T-helper 1 cell treated with Interleukin-12 subunit alpha and Interleukin-12 subunit beta and Interleukin-4 antibody, amounts not matched to agents 30 μg/mL and 1 μg/mL, for 36 hours (primary cell): ENCODE results near the gene CACNA1C.

Experiments used
- H3K27ac Mint-ChIP-seq: one replicate; pipeline ENCODE4 v1.8.0; 2021; ENCODE audit warnings: mild to moderate bottlenecking, mixed read lengths
- H3K27me3 Mint-ChIP-seq: one replicate; pipeline ENCODE4 v1.8.0; 2021; ENCODE audit warnings: low read depth, mixed read lengths
- H3K36me3 Mint-ChIP-seq: one replicate; pipeline ENCODE4 v1.8.0; 2021; ENCODE audit warnings: low read depth, mixed read lengths
- H3K4me1 Mint-ChIP-seq: one replicate; pipeline ENCODE4 v1.8.0; 2021; ENCODE audit warnings: low read depth, mixed read lengths
- H3K4me3 Mint-ChIP-seq: one replicate; pipeline ENCODE4 v1.8.0; 2021; ENCODE audit warnings: mild to moderate bottlenecking, moderate library complexity, mixed read lengths
- H3K9me3 Mint-ChIP-seq: one replicate; pipeline ENCODE4 v1.8.0; 2021; ENCODE audit warnings: mixed read lengths

Gene CACNA1C

GRCh38 chr12:2531371-2531770 is 478.6 kb downstream of the CACNA1C start:
- H3K36me3 Mint-ChIP-seq, result no peaks in the 10 kb centered on the region
- H3K27ac Mint-ChIP-seq, result no peak overlapping the region
- H3K4me3 Mint-ChIP-seq, result no peak overlapping the region
- peaks cover 8% of the 10 kb centered on the region for H3K4me1 Mint-ChIP-seq
- H3K9me3 Mint-ChIP-seq, result no peaks in the 10 kb centered on the region
- H3K27me3 Mint-ChIP-seq, result no peaks in the 10 kb centered on the region

GRCh38 chr12:2533036-2533435 is 480.2 kb downstream of the CACNA1C start:
- Mint-ChIP-seq H3K36me3 (no peaks in the 10 kb centered on the region), H3K27me3 (no peaks in the 10 kb centered on the region), H3K9me3 (no peaks in the 10 kb centered on the region), H3K4me1 (peaks cover 4% of the 10 kb centered on the region), H3K4me3 (no peak overlapping the region), H3K27ac (no peak overlapping the region)

GRCh38 chr12:2535583-2536204 is 482.9 kb downstream of the CACNA1C start:
- H3K27me3 Mint-ChIP-seq, result no peaks in the 10 kb centered on the region
- no peaks in the 10 kb centered on the region for H3K9me3 Mint-ChIP-seq
- no peaks in the 10 kb centered on the region for H3K4me1 Mint-ChIP-seq
- no peaks in the 10 kb centered on the region for H3K36me3 Mint-ChIP-seq
- H3K4me3 Mint-ChIP-seq, result no peak overlapping the region
- no peak overlapping the region for H3K27ac Mint-ChIP-seq

- Mint-ChIP-seq H3K9me3 (no peaks in the 10 kb centered on the region), H3K36me3 (no peaks in the 10 kb centered on the region), H3K27me3 (no peaks in the 10 kb centered on the region), H3K4me3 (no peak overlapping the region), H3K4me1 (no peaks in the 10 kb centered on the region), H3K27ac (no peak overlapping the region)
Observed at GRCh38 chr12:2536724-2537123, 483.9 kb downstream of the CACNA1C start.

GRCh38 chr12:2537868-2538541 is 485.2 kb downstream of the CACNA1C start:
- H3K36me3 Mint-ChIP-seq, result no peaks in the 10 kb centered on the region
- H3K9me3 Mint-ChIP-seq, result no peaks in the 10 kb centered on the region
- H3K4me3 Mint-ChIP-seq, result no peak overlapping the region
- no peak overlapping the region for H3K27ac Mint-ChIP-seq
- H3K27me3 Mint-ChIP-seq, result no peaks in the 10 kb centered on the region
- peaks cover under 1% of the 10 kb centered on the region for H3K4me1 Mint-ChIP-seq

- no peak overlapping the region for H3K27ac Mint-ChIP-seq
- H3K4me1 Mint-ChIP-seq, result peaks cover 14% of the 10 kb centered on the region
- no peaks in the 10 kb centered on the region for H3K36me3 Mint-ChIP-seq
- H3K9me3 Mint-ChIP-seq, result no peaks in the 10 kb centered on the region
- no peaks in the 10 kb centered on the region for H3K27me3 Mint-ChIP-seq
- no peak overlapping the region for H3K4me3 Mint-ChIP-seq
Observed at GRCh38 chr12:2539938-2540337, 487.2 kb downstream of the CACNA1C start.

GRCh38 chr12:2540535-2540941 is 487.8 kb downstream of the CACNA1C start:
- no peaks in the 10 kb centered on the region for H3K36me3 Mint-ChIP-seq
- H3K4me1 Mint-ChIP-seq, result peaks cover 14% of the 10 kb centered on the region
- no peak overlapping the region for H3K4me3 Mint-ChIP-seq
- H3K9me3 Mint-ChIP-seq, result no peaks in the 10 kb centered on the region
- H3K27ac Mint-ChIP-seq, result no peak overlapping the region
- H3K27me3 Mint-ChIP-seq, result no peaks in the 10 kb centered on the region

- Mint-ChIP-seq H3K9me3 (no peaks in the 10 kb centered on the region), H3K27ac (no peak overlapping the region), H3K27me3 (no peaks in the 10 kb centered on the region), H3K4me1 (peaks cover 14% of the 10 kb centered on the region), H3K4me3 (no peak overlapping the region), H3K36me3 (no peaks in the 10 kb centered on the region)
Observed at GRCh38 chr12:2541631-2542204, 488.9 kb downstream of the CACNA1C start.

- peak overlapping the region; percentile 72 for H3K27ac Mint-ChIP-seq
- H3K4me1 Mint-ChIP-seq, result peaks cover 14% of the 10 kb centered on the region
- no peaks in the 10 kb centered on the region for H3K36me3 Mint-ChIP-seq
- H3K4me3 Mint-ChIP-seq, result peak overlapping the region; percentile 31
- H3K9me3 Mint-ChIP-seq, result no peaks in the 10 kb centered on the region
- no peaks in the 10 kb centered on the region for H3K27me3 Mint-ChIP-seq
Observed at GRCh38 chr12:2543801-2544200, 491.0 kb downstream of the CACNA1C start.

GRCh38 chr12:2544230-2544629 is 491.4 kb downstream of the CACNA1C start:
- Mint-ChIP-seq H3K27ac (peak overlapping the region; percentile 72), H3K36me3 (no peaks in the 10 kb centered on the region), H3K9me3 (no peaks in the 10 kb centered on the region), H3K4me1 (peaks cover 14% of the 10 kb centered on the region), H3K4me3 (peak overlapping the region; percentile 31), H3K27me3 (no peaks in the 10 kb centered on the region)

- H3K4me3 Mint-ChIP-seq, result no peak overlapping the region
- peaks cover 14% of the 10 kb centered on the region for H3K4me1 Mint-ChIP-seq
- H3K27ac Mint-ChIP-seq, result no peak overlapping the region
- H3K9me3 Mint-ChIP-seq, result no peaks in the 10 kb centered on the region
- H3K36me3 Mint-ChIP-seq, result no peaks in the 10 kb centered on the region
- no peaks in the 10 kb centered on the region for H3K27me3 Mint-ChIP-seq
Observed at GRCh38 chr12:2547273-2548044, 494.7 kb downstream of the CACNA1C start.

GRCh38 chr12:2548081-2548480 is 495.3 kb downstream of the CACNA1C start:
- Mint-ChIP-seq H3K27me3 (no peaks in the 10 kb centered on the region), H3K36me3 (no peaks in the 10 kb centered on the region), H3K27ac (no peak overlapping the region), H3K4me1 (peaks cover 13% of the 10 kb centered on the region), H3K4me3 (no peak overlapping the region), H3K9me3 (no peaks in the 10 kb centered on the region)

GRCh38 chr12:2550561-2551411 is 498.0 kb downstream of the CACNA1C start:
- Mint-ChIP-seq H3K27me3 (no peaks in the 10 kb centered on the region), H3K9me3 (no peaks in the 10 kb centered on the region), H3K27ac (no peak overlapping the region)

GRCh38 chr12:2551412-2551900 is 498.7 kb downstream of the CACNA1C start:
- no peaks in the 10 kb centered on the region for H3K27me3 Mint-ChIP-seq
- no peak overlapping the region for H3K27ac Mint-ChIP-seq
- H3K4me1 Mint-ChIP-seq, result no peaks in the 10 kb centered on the region

More at GRCh38 chr12:2550561-2551411, 498.0 kb downstream of the CACNA1C start:
- H3K36me3 Mint-ChIP-seq, result no peaks in the 10 kb centered on the region
- H3K4me1 Mint-ChIP-seq, result no peaks in the 10 kb centered on the region
- no peak overlapping the region for H3K4me3 Mint-ChIP-seq

More at GRCh38 chr12:2551412-2551900, 498.7 kb downstream of the CACNA1C start:
- no peak overlapping the region for H3K4me3 Mint-ChIP-seq
- no peaks in the 10 kb centered on the region for H3K36me3 Mint-ChIP-seq
- no peaks in the 10 kb centered on the region for H3K9me3 Mint-ChIP-seq
